Nephron (organoid): ENCODE measurements around the gene C16orf74.

Source experiments
- H3K27ac Mint-ChIP-seq, 3 experiments: 2 replicates each; pipeline ENCODE4 v1.8.0; 2020; ENCODE audit warnings: mixed read lengths in 3 of 3, mild to moderate bottlenecking in 2 of 3, moderate library complexity in 1 of 3
- H3K27me3 Mint-ChIP-seq: 2 replicates; pipeline ENCODE4 v1.8.0; 2021; ENCODE audit warnings: low read depth, mild to moderate bottlenecking, moderate library complexity, mixed read lengths
- H3K36me3 Mint-ChIP-seq: 2 replicates; pipeline ENCODE4 v1.8.0; 2020; ENCODE audit warnings: low read depth, mixed read lengths
- H3K4me1 Mint-ChIP-seq: 2 replicates; pipeline ENCODE4 v1.8.0; 2020; ENCODE audit warnings: mixed read lengths
- H3K4me3 Mint-ChIP-seq, 3 experiments: 2 replicates each; pipeline ENCODE4 v1.8.0; 2020; ENCODE audit warnings: mild to moderate bottlenecking in 3 of 3, mixed read lengths in 3 of 3, moderate library complexity in 2 of 3
- H3K9me3 Mint-ChIP-seq: 2 replicates; pipeline ENCODE4 v1.8.0; 2020; ENCODE audit warnings: mixed read lengths
- TF ChIP-seq, protein P1 (sequence below), 3 experiments: fragments of 200-600 bp; sonication (generic); IDR thresholded peaks; one replicate each; pipeline ENCODE4 v1.5.0; 2021; ENCODE audit warnings: antibody characterized with exemption in 3 of 3; ENCODE audit not compliant: unreplicated experiment in 3 of 3

Gene C16orf74

DNA sequence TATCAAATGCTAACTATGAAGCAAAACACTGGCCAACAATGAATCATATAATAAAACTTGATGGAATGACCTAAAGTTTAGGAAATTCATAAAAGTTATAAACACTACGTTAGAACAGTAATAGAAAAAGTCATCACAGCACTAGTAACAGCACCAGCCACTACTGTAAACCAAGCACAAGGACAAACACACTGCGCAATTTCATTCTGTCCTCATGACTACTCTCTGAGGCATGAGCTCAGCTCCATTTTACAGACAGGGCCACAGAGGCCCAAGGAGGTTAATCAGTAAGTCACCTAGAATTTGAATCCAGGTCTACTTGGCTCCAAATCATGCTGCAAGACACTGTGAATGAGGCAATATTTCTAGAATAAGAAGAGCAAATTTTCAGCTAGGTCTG, 35.0 kb upstream of the C16orf74 start:
- H3K9me3 Mint-ChIP-seq: no peaks in the 10 kb centered on the region
- H3K27me3 Mint-ChIP-seq: no peaks in the 10 kb centered on the region
- H3K4me1 Mint-ChIP-seq: no peaks in the 10 kb centered on the region
- H3K27ac Mint-ChIP-seq: no peak overlapping the region
- TF ChIP-seq, protein P1, sequence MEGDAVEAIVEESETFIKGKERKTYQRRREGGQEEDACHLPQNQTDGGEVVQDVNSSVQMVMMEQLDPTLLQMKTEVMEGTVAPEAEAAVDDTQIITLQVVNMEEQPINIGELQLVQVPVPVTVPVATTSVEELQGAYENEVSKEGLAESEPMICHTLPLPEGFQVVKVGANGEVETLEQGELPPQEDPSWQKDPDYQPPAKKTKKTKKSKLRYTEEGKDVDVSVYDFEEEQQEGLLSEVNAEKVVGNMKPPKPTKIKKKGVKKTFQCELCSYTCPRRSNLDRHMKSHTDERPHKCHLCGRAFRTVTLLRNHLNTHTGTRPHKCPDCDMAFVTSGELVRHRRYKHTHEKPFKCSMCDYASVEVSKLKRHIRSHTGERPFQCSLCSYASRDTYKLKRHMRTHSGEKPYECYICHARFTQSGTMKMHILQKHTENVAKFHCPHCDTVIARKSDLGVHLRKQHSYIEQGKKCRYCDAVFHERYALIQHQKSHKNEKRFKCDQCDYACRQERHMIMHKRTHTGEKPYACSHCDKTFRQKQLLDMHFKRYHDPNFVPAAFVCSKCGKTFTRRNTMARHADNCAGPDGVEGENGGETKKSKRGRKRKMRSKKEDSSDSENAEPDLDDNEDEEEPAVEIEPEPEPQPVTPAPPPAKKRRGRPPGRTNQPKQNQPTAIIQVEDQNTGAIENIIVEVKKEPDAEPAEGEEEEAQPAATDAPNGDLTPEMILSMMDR (IDR thresholded peaks at IDR 0.05; ENCODE audit: unreplicated experiment in 3 of 3): no peak
- H3K36me3 Mint-ChIP-seq: peaks cover 41% of the 10 kb centered on the region
- H3K4me3 Mint-ChIP-seq: no peak overlapping the region

DNA sequence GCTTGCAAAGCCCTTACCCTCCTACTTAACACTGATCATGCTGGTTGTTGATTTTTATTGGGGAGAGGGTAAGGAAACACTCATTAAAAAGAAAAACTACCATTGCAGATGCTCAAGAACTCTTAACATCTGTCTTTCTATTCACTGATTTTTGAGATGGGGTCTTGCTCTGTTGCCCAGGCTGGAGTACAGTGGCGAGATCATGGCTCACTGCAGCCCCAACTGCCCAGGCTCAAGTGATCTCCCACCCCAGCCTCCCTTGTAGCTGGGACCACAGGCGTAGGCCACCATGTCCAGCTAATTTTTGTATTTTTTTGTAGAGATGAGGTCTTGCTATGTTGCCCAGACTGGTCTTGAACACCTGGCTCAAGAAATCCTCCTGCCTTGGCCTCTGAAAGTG, 33.9 kb upstream of the C16orf74 start:
- H3K27ac Mint-ChIP-seq: no peak overlapping the region

DNA sequence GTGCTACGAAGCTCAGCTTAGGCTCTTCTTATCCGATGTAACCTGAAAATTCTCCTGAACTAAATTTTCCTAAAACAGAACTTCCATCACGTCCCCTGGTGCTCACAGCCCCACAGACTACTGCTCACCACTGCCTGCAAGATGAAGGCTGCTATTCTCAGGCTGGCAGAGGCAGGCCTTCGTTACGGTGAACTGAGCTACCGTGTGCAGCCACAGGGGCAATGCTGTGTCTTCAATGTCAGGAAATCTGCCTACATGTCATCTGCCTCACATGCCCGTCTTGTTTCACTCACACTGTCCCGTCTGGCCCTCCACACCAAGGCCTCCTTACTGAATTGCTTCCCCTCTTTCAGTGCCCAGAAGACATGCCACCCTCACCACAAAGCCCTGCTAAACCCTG, 32.5 kb upstream of the C16orf74 start:
- no peaks in the 10 kb centered on the region for H3K4me1 Mint-ChIP-seq
- H3K36me3 Mint-ChIP-seq: peaks cover 51% of the 10 kb centered on the region
- H3K9me3 Mint-ChIP-seq: no peaks in the 10 kb centered on the region

More for the DNA sequence above, 33.9 kb upstream of the C16orf74 start:
- TF ChIP-seq, protein P1 (IDR thresholded peaks at IDR 0.05; ENCODE audit: unreplicated experiment in 3 of 3): no peak
- H3K36me3 Mint-ChIP-seq: peaks cover 42% of the 10 kb centered on the region
- no peak overlapping the region for H3K4me3 Mint-ChIP-seq
- H3K9me3 Mint-ChIP-seq: no peaks in the 10 kb centered on the region
- H3K27me3 Mint-ChIP-seq: no peaks in the 10 kb centered on the region
- H3K4me1 Mint-ChIP-seq: no peaks in the 10 kb centered on the region

DNA sequence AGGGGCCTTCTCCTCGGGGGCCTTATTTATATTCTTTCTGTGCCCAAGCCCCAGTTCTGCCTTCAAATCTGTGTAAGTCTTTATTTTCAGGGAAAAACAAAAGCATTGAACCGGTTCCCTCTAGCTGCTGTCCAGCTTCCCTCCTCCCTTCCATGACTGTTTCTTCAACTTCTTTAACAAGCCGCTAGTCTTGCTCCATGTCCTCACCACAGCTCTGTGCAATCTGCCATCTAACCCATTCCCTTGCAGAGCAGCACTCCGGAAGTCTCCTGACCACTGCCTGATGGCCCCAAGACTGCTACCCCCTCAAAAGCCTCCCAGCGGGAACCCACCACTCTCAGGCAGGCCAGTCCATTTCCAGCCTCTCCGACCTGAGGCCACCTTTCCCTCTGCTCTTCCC, 31.6 kb upstream of the C16orf74 start:
- no peaks in the 10 kb centered on the region for H3K9me3 Mint-ChIP-seq
- no peak overlapping the region for H3K27ac Mint-ChIP-seq

More for the DNA sequence above, 32.5 kb upstream of the C16orf74 start:
- Mint-ChIP-seq H3K27ac (no peak overlapping the region), H3K27me3 (no peaks in the 10 kb centered on the region), H3K4me3 (no peak overlapping the region)
- TF ChIP-seq, protein P1 (IDR thresholded peaks at IDR 0.05; ENCODE audit: unreplicated experiment in 3 of 3): no peak

DNA sequence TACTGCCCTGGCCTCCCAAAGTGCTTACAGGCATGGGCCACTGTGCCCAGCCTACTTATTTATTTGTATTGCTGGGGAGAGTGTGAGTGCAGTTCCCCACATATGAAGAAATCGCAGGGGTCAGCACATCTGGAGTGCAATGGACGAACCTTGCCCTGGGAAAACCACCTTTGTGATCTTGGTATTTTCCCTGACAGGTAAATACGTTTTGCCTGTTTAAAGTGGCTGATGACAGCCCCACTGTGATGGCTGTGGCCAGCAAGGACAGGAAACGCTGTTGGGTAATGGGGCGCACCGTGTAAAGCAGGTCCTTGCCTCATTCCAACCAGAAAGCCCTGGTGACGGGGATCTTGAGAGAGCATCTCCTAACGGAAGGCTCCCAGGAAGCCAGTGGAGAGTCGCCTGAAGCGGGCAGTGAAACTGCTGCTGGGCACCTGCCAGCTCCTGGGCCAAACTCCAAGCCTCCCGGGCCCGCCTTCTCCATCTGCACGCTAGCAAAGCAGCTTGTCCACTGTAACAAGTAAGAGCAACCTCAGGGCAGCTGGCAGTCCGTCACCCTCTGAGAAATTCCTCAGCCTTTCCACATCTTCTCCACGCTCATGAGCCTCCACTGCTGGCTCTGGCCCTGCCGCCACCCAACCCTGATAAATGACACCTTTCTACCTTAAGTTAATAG, 30.9 kb upstream of the C16orf74 start:
- Mint-ChIP-seq H3K9me3 (no peaks in the 10 kb centered on the region), H3K27me3 (no peaks in the 10 kb centered on the region), H3K4me1 (no peaks in the 10 kb centered on the region), H3K36me3 (peaks cover 46% of the 10 kb centered on the region), H3K27ac (no peak overlapping the region), H3K4me3 (no peak overlapping the region)
- TF ChIP-seq, protein P1 (IDR thresholded peaks at IDR 0.05; ENCODE audit: unreplicated experiment in 3 of 3): no peak

More for the DNA sequence above, 31.6 kb upstream of the C16orf74 start:
- Mint-ChIP-seq H3K4me3 (no peak overlapping the region), H3K4me1 (no peaks in the 10 kb centered on the region), H3K27me3 (no peaks in the 10 kb centered on the region), H3K36me3 (peaks cover 51% of the 10 kb centered on the region)
- TF ChIP-seq, protein P1 (IDR thresholded peaks at IDR 0.05; ENCODE audit: unreplicated experiment in 3 of 3): no peak

DNA sequence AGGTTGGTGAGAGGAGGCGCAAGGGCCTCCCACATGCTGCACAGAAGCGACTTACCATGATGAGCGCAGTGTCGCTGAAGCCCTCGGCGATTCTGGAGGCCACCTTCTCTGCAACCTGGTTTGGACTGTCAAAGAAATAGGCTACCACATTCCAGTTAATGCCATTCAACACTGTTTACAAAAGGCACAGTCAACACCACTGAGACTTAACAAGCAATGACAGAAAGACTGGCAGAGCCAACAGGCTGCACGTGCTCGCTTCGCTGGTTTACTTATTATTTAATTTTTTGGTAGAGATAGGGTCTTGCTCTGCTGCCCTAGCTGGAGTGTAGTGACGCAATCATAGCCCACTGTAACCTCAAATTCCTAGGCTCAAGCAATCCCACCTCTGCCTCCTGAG, 30.3 kb upstream of the C16orf74 start:
- Mint-ChIP-seq H3K9me3 (no peaks in the 10 kb centered on the region), H3K4me1 (no peaks in the 10 kb centered on the region), H3K4me3 (no peak overlapping the region), H3K36me3 (peaks cover 47% of the 10 kb centered on the region), H3K27me3 (no peaks in the 10 kb centered on the region), H3K27ac (no peak overlapping the region)
- TF ChIP-seq, protein P1 (IDR thresholded peaks at IDR 0.05; ENCODE audit: unreplicated experiment in 3 of 3): no peak
